G401.6 (cell line): ENCODE results near the gene ANKRD17.

Experiments
- FAIRE-seq: peaks from 2 replicates; lab custom pipeline; 2012; peaks lifted over from hg19 to GRCh38; lab: Jason Lieb, UNC

ANKRD17 gene

GRCh38 chr4:73045879-73046278 is 212.7 kb downstream of the ANKRD17 start:
- no peak for FAIRE-seq

DNA sequence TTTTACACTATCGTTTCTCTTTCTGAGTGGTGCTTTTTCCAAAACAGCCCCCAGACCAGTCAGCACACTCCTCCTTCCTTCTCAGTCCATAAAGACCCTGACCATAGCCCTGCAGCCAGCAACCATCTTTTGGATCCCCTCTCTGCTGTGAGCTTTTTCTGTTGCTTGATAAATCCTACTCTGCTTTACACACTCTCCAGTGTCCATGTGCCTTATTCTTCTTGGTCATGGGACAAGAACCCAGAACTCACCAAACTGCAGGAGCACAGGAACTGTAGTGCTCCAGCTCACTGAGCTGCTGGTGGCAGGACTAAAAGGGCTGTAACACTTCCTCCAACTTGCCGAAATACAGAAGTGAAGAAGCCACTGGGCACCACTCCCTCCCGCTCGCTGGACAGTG is 221.5 kb downstream of the ANKRD17 start:
- FAIRE-seq: no peak

- FAIRE-seq: no peak
Measured at GRCh38 chr4:73036123-73036522, 222.5 kb downstream of the ANKRD17 start.

- FAIRE-seq: no peak
Measured at GRCh38 chr4:73034896-73035295, 223.7 kb downstream of the ANKRD17 start.

GRCh38 chr4:73028621-73029020 is 230.0 kb downstream of the ANKRD17 start:
- FAIRE-seq: no peak
